OCI-LY3 (cell line): ENCODE data around the gene MRPL58.
"Not testable (repeated sequence)": the region's sequence is repeated elsewhere in the genome, so short reads cannot be mapped to it uniquely, and the experiment has no call there.

Experiments used
- H2AFZ ChIP-seq: fragments of 200-600, 300-600 bp; shearing (Covaris generic); 2 replicates; pipeline ENCODE4 v1.6.0; 2014; ENCODE audit warnings: antibody characterized with exemption, low read depth, low read length
- H3K27ac ChIP-seq: fragments of 200-600, 300-600 bp; sonication (generic); 2 replicates; pipeline ENCODE4 v1.5.1; 2014; ENCODE audit warnings: mild to moderate bottlenecking, low read length, moderate library complexity, mixed read lengths
- H3K27me3 ChIP-seq: fragments of 200-600, 300-600 bp; sonication (generic); 2 replicates; pipeline ENCODE4 v1.6.1; 2014; ENCODE audit warnings: low read depth, low read length, mixed read lengths
- H3K36me3 ChIP-seq: fragments of 200-600, 300-600 bp; sonication (generic); replicated peaks from 2 replicates; pipeline ENCODE3; 2014; ENCODE audit warnings: low read depth, low read length, mixed read lengths
- H3K4me1 ChIP-seq: fragments of 300-600, 200-600 bp; sonication (generic); 2 replicates; pipeline ENCODE4 v1.6.1; 2014; ENCODE audit warnings: low read length, mixed read lengths
- H3K4me2 ChIP-seq: fragments of 200-600, 300-600 bp; sonication (generic); 2 replicates; pipeline ENCODE4 v1.6.1; 2014; ENCODE audit warnings: low read length, mixed read lengths
- H3K4me3 ChIP-seq: fragments of 300-600, 200-600 bp; sonication (generic); 2 replicates; pipeline ENCODE4 v1.5.1; 2014; ENCODE audit warnings: antibody characterized with exemption, mild to moderate bottlenecking, low read length, moderate library complexity
- H3K79me2 ChIP-seq: fragments of 300-600, 200-600 bp; shearing (Covaris generic); 2 replicates; pipeline ENCODE4 v1.6.1; 2014; ENCODE audit warnings: mild to moderate bottlenecking, low read length, mixed read lengths
- H3K9ac ChIP-seq: fragments of 300-600, 200-600 bp; shearing (Covaris generic); 2 replicates; pipeline ENCODE4 v1.6.0; 2014; ENCODE audit warnings: mild to moderate bottlenecking, low read length, moderate library complexity
- H3K9me3 ChIP-seq: fragments of 200-600, 300-600 bp; shearing (Covaris generic); 2 replicates; pipeline ENCODE4 v1.6.1; 2014; ENCODE audit warnings: low read length, mixed read lengths; ENCODE audit not compliant: insufficient read depth
- H4K20me1 ChIP-seq: fragments of 200-600, 300-600 bp; sonication (generic); 2 replicates; pipeline ENCODE4 v1.6.1; 2016; ENCODE audit warnings: low read length, mixed read lengths; ENCODE audit not compliant: insufficient read depth
- CTCF ChIP-seq: fragments of 200-600, 300-600 bp; sonication (generic); IDR thresholded peaks from 2 replicates; pipeline ENCODE4 v1.5.1; 2014; ENCODE audit warnings: antibody characterized with exemption, low read length, low read depth
- EZH2phosphoT487 ChIP-seq: fragments of 200-600 bp; shearing (Covaris generic); IDR thresholded peaks from 2 replicates; pipeline ENCODE4 v1.6.1; 2018; ENCODE audit warnings: antibody characterized with exemption, mixed run types, low read depth

Gene MRPL58

GRCh38 chr17:74968361-74968780 lies 44.1 kb upstream of the MRPL58 start:
- TF ChIP-seq CTCF (no peak), EZH2phosphoT487 (no peak)
- H3K4me3 ChIP-seq: no peak overlapping the region
- no peaks in the 10 kb centered on the region for H3K79me2 ChIP-seq
- H3K9ac ChIP-seq: no peak overlapping the region
- H3K27ac ChIP-seq: no peak overlapping the region
- no peak overlapping the region for H2AFZ ChIP-seq
- peaks cover 9% of the 10 kb centered on the region for H3K27me3 ChIP-seq
- no peaks in the 10 kb centered on the region for H3K36me3 ChIP-seq
- H4K20me1 ChIP-seq: no peaks in the 10 kb centered on the region
- H3K4me2 ChIP-seq: no peak overlapping the region
- H3K9me3 ChIP-seq: no peaks in the 10 kb centered on the region
- H3K4me1 ChIP-seq: peaks cover 4% of the 10 kb centered on the region; the same call in 1 of the 2 replicates

GRCh38 chr17:74969501-74969900 lies 43.0 kb upstream of the MRPL58 start:
- not testable (repeated sequence) for H3K4me1 ChIP-seq, H3K79me2 ChIP-seq, H3K9me3 ChIP-seq, H3K4me2 ChIP-seq, H2AFZ ChIP-seq, H3K9ac ChIP-seq, H3K4me3 ChIP-seq, H3K27ac ChIP-seq, H3K36me3 ChIP-seq, H4K20me1 ChIP-seq
- H3K27me3 ChIP-seq: peaks cover 14% of the 10 kb centered on the region

- H3K9ac ChIP-seq: no peak overlapping the region
- H3K4me3 ChIP-seq: no peak overlapping the region
- H3K4me1 ChIP-seq: peaks cover 4% of the 10 kb centered on the region; the same call in 1 of the 2 replicates
- H3K36me3 ChIP-seq: no peaks in the 10 kb centered on the region
- no peaks in the 10 kb centered on the region for H4K20me1 ChIP-seq
- no peak overlapping the region for H3K4me2 ChIP-seq
- no peak overlapping the region for H3K27ac ChIP-seq
- H3K9me3 ChIP-seq: no peaks in the 10 kb centered on the region
- TF ChIP-seq EZH2phosphoT487 (no peak), CTCF (no peak)
- no peaks in the 10 kb centered on the region for H3K79me2 ChIP-seq
- no peak overlapping the region for H2AFZ ChIP-seq
- H3K27me3 ChIP-seq: peaks cover 21% of the 10 kb centered on the region
Measured at GRCh38 chr17:74970395-74970794, 42.1 kb upstream of the MRPL58 start.

GRCh38 chr17:74971069-74971841 lies 41.2 kb upstream of the MRPL58 start:
- no peak for TF ChIP-seq EZH2phosphoT487
- no peak for TF ChIP-seq CTCF
- H3K79me2 ChIP-seq: no peaks in the 10 kb centered on the region
- no peaks in the 10 kb centered on the region for H3K9me3 ChIP-seq
- H3K27ac ChIP-seq: no peak overlapping the region
- peaks cover 4% of the 10 kb centered on the region; the same call in 1 of the 2 replicates for H3K4me1 ChIP-seq
- no peak overlapping the region for H3K4me2 ChIP-seq
- H3K9ac ChIP-seq: no peak overlapping the region
- no peak overlapping the region for H3K4me3 ChIP-seq
- H3K36me3 ChIP-seq: no peaks in the 10 kb centered on the region
- no peaks in the 10 kb centered on the region for H4K20me1 ChIP-seq
- H2AFZ ChIP-seq: no peak overlapping the region
- peaks cover 24% of the 10 kb centered on the region for H3K27me3 ChIP-seq
